ENCODE data around the gene KANK4.
"Not testable (repeated sequence)": the region's sequence is repeated elsewhere in the genome, so short reads cannot be mapped to it uniquely, and the experiment has no call there.

KANK4 gene

DNA sequence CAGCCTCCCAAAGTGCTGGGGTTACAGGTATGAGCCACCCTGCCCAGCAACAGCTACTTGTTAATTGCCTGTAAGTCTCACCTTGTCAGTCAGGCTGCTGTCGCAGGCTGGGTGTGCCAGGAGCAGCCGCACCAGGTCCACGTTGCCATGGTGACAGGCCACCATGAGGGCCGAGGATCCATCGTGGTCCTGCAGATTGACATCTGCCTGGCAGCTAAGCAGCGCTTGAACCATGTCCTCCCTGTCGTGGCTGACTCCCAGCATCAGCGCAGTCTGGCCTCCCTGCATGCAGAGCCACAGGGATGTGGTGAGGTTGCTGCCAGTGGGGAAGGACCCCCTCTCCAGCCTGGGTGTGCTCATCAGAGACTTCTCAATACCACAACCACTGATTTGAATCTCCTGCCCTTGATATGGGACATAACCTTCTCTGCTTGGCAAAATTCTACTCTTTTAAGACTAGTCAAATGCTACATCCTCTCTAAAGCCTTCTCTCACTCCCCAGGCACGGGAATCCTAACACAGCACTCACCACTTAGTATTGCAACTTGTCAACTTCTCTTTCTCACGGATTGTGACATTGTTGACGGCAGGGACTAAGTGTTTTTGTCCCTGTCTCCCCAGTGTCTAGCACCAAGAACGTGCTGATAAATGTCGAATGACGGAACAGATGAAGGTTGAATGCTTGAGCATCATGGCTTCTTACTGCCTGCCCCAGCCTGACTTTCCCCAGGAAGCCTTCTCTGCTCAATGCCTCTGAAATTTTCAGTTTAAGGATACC is 71.7 kb downstream of the KANK4 start:
- TF ChIP-seq, protein P1, sequence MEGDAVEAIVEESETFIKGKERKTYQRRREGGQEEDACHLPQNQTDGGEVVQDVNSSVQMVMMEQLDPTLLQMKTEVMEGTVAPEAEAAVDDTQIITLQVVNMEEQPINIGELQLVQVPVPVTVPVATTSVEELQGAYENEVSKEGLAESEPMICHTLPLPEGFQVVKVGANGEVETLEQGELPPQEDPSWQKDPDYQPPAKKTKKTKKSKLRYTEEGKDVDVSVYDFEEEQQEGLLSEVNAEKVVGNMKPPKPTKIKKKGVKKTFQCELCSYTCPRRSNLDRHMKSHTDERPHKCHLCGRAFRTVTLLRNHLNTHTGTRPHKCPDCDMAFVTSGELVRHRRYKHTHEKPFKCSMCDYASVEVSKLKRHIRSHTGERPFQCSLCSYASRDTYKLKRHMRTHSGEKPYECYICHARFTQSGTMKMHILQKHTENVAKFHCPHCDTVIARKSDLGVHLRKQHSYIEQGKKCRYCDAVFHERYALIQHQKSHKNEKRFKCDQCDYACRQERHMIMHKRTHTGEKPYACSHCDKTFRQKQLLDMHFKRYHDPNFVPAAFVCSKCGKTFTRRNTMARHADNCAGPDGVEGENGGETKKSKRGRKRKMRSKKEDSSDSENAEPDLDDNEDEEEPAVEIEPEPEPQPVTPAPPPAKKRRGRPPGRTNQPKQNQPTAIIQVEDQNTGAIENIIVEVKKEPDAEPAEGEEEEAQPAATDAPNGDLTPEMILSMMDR (IDR thresholded peaks at IDR 0.05; ENCODE audit: low read depth, low read length), result no peak
- no peak for DNase-seq (ENCODE audit: extremely low read depth, low read depth)

DNA sequence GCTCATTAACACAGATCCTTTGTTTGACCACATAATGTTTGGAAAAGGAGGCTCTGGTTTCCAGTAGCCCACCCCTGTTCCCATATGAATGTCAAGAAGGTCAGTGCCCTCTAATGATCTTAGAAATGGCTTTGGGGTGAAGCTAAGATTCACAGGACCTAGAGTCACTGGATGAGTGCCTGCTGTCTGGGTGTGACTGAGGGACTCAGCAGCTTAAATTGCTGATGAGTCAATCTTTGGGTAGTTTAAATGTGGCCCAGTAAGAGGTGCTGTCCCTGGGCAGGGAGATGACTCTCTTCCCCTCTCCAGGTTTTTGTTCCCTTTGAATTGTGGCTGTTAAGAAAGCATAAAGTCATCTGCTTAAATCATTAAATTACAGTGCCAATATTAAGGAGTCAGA is 74.0 kb downstream of the KANK4 start:
- TF ChIP-seq, protein P1 (IDR thresholded peaks at IDR 0.05; ENCODE audit: low read depth, low read length), result no peak

DNA sequence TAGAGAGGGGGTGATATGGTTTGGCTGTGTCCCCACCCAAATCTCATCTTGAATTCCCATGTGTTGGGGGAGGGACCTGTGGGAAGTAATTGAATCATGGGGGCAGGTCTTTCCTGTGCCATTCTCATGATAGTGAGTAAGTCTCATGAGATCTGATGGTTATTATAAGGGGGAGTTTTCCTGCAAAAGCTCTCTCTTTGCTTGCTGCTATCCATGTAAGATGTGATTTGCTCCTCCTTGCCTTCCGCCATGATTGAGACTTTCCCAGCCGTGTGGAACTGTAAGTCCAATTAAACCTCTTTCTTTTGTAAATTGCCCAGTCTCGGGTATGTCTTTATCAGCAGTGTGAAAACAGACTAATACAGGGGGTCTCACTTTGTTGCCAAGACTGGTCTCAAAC is 74.9 kb downstream of the KANK4 start:
- DNase-seq (ENCODE audit: extremely low read depth, low read depth), result not testable (repeated sequence)

More for the DNA sequence above, 74.0 kb downstream of the KANK4 start:
- DNase-seq (ENCODE audit: extremely low read depth, low read depth), result no peak

DNA sequence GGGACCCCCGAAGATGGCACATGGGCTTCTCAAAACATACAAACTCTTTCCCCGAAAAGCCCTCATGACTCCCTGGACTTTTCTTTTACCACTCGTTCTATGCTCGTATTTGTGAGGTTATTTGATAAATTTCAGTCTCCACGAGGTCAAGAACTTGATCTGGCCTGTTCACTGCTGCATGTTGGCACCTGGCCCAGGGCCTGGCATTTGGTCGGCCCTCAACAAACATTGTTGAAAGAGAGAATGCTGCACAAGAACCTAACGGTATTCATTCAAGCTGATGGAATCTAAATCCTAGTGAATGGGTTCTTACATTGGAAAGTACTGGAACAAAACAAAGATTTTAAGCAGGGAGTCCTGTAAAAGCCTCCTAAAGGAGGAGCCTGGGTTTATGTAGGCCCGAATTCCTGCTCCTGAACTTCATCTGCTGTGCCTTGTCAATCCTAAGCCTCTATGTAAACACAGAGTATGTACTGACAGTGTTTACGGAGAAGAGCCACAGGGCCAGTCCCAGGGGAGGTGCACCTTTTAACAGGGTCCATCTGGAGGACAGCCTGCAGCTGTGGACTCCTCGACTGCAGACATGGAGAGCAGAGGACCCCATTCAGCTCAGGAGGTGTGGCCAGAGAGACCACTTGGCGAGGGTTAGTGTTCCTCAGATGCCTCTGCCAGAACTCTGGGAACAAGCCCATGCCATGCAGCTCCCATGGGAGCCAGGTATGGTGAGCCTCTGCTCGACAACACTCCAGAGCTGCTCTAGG is 77.7 kb downstream of the KANK4 start:
- TF ChIP-seq, protein P1 (IDR thresholded peaks at IDR 0.05; ENCODE audit: low read depth, low read length), result no peak
- no peak for DNase-seq (ENCODE audit: extremely low read depth, low read depth)

DNA sequence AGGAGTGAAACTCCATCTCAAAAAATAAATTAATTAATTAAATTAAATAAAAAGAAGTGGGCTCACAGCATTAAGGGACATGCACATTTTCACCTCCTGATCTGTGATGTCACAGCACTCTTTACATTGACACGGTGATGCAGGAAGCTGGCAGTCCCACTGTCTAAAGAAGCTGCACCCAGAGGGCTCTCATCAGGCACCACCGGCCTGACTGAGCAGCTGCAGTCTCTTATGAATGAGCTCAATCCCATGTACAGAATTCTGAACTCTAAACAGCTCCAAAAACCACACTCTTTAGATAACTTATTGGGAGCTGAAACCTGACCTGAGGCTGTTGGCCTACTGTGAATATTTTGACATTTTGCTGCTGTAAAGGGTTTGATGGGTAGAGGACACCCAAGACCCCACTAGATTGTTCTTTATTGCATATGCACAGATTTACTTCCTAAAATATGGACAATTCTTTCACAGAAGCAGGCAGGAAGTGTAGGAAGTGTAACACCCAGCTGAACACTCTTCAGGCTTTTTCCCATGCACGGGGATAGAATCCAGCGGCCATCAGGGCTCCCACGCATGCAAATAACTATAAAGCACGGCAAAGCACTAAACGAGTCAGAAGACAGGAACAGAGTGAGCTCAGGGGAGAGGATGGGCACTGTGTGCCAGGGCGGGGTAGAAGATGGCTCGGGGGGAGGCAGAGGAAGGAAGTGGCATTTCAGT is 78.4 kb downstream of the KANK4 start:
- DNase-seq (ENCODE audit: extremely low read depth, low read depth), result no peak
- TF ChIP-seq, protein P1 (IDR thresholded peaks at IDR 0.05; ENCODE audit: low read depth, low read length), result no peak

DNA sequence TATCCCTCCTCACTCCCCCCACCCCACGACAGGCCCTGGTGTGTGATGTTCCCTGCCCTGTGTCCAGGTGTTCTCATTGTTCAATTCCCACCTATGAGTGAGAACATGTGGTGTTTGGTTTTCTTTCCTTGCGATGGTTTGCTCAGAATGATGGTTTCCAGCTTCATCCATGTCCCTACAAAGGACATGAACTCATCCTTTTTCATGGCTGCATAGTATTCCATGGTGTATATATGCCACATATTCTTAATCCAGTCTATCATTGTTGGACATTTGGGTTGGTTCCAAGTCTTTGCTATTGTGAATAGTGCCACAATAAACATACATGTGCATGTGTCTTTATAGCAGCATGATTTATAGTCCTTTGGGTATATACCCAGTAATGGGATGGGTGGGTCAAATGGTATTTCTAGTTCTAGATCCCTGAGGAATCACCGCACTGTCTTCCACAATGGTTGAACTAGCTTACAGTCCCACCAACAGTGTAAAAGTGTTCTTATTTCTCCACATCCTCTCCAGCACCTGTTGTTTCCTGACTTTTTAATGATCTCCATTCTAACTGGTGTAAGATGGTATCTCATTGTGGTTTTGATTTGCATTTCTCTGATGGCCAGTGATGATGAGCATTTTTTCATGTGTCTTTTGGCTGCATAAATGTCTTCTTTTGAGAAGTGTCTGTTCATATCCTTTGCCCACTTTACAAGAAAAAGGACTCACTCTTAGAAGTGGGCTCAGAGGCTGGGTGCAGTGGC is 79.4 kb downstream of the KANK4 start:
- not testable (repeated sequence) for DNase-seq (ENCODE audit: extremely low read depth, low read depth)

DNA sequence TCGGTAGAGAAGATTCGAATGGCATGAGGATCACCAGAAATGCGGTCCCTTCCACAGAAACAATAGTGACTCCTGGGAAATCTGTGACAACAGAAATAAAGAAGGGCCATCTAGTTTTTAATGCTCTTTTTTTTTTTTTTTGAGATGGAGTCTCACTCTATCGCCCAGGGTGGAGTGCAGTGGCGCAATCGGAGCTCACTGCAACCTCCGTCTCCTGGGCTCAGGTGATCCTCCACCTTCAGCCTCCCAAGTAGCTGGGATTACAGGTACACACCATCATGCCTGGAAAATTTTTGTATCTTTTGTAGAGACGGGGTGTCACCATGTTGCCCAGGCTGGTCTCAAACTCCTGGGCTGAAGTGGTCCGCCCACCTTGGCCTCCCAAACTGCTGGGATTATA is 80.7 kb downstream of the KANK4 start:
- TF ChIP-seq, protein P1 (IDR thresholded peaks at IDR 0.05; ENCODE audit: low read depth, low read length), result no peak
- DNase-seq (ENCODE audit: extremely low read depth, low read depth), result no peak
